NOMO-1 treated with DMSO at 0.1 percent for 48 hours (cell line): ENCODE data around the gene ABCA2.
"Not testable (repeated sequence)": the region's sequence is repeated elsewhere in the genome, so short reads cannot be mapped to it uniquely, and the experiment has no call there.

Experiments used
- DNase-seq: peaks from one replicate; lab custom pipeline; 2025; ENCODE audit not compliant: unreplicated experiment; lab: John Stamatoyannopoulos, UW

Gene ABCA2

DNA sequence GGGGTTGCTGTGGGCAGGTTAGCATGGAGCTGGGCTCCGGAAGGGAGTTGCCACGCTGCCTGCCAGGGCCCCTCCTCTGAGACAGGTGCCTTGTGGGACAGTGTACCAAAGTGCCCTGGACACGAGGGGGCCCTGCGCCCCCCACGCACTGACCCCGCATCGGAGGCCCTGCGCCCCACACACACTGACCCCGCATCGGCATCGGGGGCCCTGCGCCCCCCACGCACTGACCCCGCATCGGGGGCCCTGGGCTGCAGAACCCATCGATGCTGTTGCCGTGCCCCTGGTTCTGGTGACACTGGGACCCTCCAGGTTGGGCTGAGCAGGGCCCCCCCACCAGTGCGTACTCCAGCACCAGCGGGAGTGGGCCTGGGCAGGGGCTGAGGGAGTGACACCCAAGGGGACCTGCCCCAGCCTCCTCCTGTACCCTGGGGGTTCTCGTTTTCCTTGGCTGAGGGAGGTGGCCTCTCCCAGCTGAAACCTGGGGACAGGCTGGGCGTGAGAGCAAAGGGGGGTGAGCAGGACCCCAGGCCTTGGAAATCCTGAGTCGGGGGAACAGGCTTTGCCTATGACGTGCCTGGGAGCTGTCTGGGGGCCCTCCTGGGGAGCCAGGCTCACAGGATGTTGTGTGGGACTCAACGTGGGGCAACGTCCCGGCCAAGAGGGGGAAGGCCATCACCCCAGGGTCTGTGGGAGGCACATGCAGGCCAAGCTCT is 35.4 kb upstream of the ABCA2 start:
- DNase-seq, result no peak

DNA sequence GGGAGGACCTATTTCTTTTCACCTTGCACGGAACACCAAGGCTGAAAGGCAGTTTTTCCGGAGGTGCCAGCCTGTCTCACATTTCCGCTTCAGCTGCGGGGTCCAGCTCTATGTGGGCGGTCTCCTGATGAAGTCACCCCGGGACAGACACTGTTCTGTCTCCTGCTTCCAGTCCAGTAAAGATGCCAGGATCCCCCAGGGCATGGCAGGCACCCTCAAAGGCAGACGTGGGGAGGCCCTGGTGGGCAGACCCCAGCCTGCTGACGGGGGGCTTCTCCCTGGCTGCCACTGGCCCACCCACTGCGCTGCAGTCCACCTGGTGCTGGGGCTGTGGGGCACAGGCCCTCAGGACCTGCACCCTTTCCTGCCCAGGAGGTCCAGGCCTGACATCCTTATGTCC is 34.8 kb upstream of the ABCA2 start:
- not testable (repeated sequence) for DNase-seq

- DNase-seq, result no peak
These were observed 34.3 kb upstream of the ABCA2 start for GRCh38 chr9:137062384-137062783.

- DNase-seq, result peak; percentile 62
These were observed 30.6 kb upstream of the ABCA2 start for GRCh38 chr9:137058521-137059234.

GRCh38 chr9:137057545-137057944 is 29.5 kb upstream of the ABCA2 start:
- DNase-seq, result no peak

GRCh38 chr9:137056739-137057415 is 28.8 kb upstream of the ABCA2 start:
- no peak for DNase-seq

DNA sequence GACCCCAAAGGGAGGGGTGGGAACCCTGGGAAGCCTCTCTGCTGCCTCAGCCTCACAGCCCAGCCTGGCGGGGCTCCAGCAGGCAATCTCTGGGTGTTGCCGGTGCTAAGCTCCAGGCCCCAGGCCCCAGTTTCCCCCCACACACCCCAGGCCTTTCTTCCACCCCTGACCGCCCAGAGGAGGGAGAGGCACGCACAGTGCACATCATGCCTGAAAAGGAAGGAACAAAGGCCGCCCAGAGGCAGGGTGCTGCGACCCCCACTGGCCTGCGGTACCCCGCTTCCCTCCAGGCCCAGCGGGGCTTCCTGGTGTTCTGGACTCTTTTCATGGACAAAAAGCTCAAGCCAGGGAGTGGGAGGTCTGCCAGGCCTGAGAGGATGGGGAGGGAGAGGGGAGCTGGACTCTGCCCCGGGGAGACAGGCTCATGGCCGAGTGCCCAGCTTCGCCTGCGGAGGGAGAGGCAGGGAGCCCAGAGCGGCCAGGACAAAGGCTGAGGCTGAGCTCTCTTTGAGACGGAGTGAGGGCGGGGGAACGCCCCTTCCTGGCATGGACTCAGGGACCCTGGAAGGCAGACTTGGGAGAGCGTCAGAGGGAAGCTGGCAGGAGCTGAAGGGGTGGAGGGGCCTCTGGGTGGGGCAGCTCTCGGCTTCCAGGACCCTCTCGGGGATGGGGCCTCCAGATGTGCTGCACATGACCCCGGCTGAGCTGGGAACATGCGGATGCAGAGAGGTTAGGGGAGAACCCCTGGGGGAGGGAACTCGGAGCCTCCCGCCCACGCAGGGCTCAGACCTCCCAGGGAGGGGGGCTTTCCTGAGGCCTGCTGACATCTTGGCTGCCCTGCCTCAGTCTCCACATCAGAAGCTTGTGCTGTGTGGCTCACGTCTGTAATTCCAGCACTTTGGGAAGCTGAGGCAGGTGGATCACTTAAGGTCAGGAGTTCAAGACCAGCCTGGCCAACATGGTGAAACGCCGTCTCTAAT is 27.6 kb upstream of the ABCA2 start:
- no peak for DNase-seq

DNA sequence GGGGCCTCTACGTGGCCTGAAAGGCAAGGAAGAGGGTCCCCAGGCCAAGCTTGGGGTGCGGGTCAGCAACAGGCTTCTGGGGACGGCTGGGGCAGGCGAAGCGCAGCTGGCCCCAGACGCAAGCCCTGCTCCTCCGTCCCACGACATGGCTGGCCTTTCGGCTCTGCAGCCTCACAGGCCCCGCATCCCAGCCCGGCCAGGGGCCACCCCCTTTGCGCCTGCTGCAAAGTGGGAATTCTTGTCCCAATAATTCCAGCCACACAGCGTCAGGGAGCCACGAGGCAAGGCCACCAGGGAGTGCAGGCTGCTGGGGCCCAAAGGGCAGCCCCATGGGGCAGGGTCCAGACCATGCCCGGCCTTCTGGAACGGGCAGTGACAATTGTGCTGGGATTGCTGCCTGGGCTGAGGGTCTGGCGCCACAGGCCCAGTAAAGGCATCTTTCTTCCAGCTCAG is 26.9 kb upstream of the ABCA2 start:
- no peak for DNase-seq

DNA sequence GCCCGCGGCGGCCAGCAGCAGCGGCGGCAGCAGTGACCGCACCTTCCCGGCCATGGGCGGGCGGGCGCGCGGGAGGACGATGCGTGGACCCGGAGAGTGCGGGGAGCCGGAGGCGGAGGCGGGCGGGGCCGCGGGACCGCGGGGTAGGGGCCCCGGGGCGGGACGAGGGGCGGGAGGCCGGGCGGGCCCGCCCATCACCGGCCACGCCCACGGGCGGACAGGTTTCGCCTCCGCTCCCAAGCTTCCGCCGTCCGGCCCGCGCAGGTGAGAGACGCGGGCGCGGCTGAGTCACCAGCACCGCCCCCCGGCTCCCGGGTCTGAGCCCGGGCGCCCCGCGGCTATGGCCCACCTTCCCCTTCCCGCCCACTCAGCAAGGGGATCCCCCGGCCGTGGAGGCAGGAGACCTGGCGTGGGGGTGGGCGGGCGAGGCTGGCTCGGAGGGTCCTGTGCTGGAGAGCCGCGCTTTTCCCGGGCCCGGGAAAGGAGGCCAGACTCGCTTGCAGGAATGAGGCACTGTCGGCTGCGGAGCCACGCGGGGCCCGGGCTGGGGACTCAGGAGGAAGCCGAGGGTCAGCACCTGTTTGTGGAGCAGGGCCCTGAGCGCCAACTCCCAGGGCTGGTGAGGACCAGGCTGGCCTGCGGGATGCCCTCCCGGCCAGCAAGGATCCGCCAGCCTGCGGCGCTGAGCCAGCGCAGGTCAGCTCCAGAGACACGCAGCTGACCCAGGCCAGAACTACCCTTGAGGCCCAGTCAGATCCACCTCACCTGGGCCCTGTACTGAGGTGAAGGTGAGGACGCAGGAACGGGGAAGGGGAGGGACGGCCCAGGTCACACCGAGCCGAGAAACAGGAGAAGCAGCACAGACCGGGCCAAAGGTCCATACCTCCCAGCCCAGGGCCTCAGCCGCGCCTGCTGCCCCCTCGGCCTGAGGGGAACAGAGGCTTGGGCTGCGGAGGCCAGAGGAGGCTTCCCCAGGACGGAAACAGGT is 26.2 kb upstream of the ABCA2 start, which contains the start of gene ENTPD2:
ENTPD2 (minus strand) TSS at position 118 of the 988 bp plus-strand sequence; CDS start at position 54, 64 bp downstream.
- DNase-seq, result no peak

GRCh38 chr9:137052998-137053943 is 25.2 kb upstream of the ABCA2 start:
- DNase-seq, result no peak

DNA sequence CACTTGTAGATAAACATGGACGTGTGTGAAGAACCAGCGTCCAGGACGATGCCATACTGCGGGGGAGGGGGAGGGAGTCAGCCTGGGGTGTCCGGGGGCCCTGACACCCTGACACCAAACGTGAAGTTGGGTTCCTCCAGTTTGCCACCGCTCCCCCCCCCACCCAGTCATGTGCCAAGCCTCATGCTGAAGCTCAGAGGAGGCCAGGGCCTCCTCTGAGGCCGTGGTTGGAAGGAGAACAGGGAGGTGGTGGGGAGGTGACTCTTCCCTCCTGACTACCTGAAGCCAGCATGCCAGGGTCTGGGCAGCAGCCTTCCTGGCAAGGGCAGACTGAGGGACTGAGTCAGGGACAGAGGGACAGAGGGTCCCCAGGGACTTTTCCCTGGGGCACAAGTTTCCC is 24.3 kb upstream of the ABCA2 start:
- DNase-seq, result no peak

- no peak for DNase-seq
These were observed 23.2 kb upstream of the ABCA2 start for GRCh38 chr9:137051145-137051724.

DNA sequence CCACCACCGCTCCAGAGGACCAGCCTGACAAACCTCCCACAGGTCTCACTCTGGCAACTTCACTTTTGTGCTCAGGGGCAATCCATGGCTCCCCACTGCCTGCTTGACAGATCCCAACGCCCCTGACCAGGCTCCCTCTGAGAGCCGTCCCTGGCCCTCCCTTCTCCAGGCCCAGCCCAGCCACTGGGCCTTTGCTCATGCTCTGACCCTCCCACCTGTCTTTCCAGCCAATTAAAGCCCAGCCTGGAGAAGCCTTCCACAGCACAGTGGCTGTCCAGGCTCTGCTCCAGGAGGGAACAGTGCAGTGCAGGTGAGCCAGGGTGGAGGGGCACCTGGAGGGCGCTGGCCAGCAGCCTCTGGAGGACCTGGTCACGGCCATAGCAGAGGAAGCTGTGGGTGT is 22.5 kb upstream of the ABCA2 start:
- no peak for DNase-seq

DNA sequence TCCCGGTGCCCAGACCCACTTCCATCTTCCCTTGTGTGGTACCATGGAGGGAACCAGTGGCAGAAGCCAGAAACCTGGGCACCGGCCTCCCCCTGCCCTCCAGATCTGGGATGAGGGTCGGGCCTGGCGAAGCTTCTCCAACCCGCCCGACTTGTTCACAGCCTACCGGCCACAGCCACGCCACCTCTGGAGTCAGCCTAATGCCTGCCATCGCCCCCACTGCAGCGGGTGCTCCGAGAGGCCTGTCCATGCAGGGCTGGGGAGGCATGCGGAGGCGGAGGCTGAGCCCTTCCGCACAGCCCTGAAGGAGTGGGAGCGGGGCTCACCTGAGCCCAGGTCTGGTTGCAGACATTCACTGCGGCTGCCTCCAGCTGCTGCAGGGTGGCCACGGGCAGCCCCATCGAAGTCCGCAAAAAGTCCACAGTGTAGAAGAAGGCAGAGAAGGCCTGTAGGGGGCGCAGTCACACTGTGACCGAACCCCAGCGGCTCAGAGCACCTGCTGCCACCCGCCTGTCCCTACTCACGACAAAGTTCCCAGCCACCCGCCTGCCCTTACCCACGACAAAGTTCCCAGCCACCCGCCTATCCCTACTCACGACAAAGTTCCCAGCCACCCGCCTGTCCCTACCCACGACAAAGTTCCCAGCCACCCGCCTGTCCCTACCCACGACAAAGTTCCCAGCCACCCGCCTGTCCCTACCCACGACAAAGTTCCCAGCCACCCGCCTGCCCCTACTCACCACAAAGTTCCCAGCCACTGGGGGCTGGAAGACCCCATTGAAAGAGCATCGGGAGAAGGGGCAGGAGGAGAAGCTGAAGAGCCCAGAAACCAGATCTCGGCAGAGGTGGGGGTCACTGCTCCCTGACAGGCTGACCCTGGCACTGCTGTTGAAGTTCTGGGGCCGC is 21.8 kb upstream of the ABCA2 start:
- DNase-seq, result peak; percentile 79

- DNase-seq, result no peak
These were observed 20.9 kb upstream of the ABCA2 start for GRCh38 chr9:137048655-137049543.
